ENCODE results near the gene PCYOX1L. TPM values are rescaled to one million over a fixed set of nuclear protein-coding genes. Genes with fewer than 3 reads are reported as not detected.
A peak's percentile ranks its signal among the peaks of the same experiment; 100 is the strongest.

Gene PCYOX1L
- total and polyA plus RNA-seq, 5 donors: 3.7 to 7.0 (median 5.9) TPM

DNA sequence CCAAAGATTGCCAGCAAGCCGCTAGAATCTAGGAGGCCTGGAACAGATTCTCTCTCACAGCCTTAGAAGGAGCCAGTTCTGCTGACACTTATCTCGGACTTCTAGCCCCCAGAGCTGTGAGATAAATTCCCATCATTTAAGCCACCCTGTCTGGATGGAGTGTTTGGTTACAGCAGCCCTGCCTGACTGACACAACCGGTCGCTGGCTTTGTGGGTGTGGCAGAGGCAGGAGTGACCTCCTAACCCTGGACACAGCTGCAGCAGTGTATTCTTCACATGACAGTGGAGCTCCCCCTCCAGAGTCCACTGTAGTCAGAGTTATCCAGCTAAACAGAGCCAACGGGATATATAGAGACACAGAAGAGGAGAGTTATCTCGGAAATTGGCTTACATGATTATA is 42.5 kb downstream of the PCYOX1L start:
- WGBS: 42% methylated on average over 6 of the region's 6 CpGs
- Histone ChIP-seq H3K27ac (ENCODE audit: low read length) (peak overlapping the region; percentile 30), H3K4me3 (ENCODE audit: low read length) (no peak overlapping the region), H3K4me1 (ENCODE audit: control insufficient read depth, insufficient read depth, low read length) (peaks cover 9% of the 10 kb centered on the region), H3K27me3 (ENCODE audit: control insufficient read depth, insufficient read depth) (no peaks in the 10 kb centered on the region), H3K9me3 (ENCODE audit: control insufficient read depth, low read length) (no peaks in the 10 kb centered on the region)
- intact Hi-C loops (cut with DNase I): no loop called here
- DNase-seq: no peak
- ATAC-seq: peak; percentile 16 to 34

DNA sequence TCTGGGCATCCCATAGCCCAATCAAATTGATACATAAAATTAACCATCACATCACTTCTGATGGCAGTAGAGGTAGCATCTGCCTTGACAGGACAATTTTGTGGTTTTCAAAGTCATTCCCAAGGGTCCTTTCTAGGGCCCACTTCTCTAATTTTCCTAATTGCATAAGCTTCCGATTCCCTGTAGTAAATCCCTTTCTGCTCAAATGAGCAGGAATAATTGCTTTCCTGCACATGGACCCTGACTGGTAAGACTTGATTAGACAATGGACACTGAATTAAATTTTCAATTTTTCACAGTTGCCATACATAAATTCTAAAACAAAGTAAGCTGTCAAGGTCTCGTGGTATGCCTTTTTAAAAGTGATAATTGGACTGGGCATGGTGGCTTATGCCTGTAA is 43.2 kb downstream of the PCYOX1L start:
- Histone ChIP-seq H3K4me3 (ENCODE audit: low read length) (no peak overlapping the region), H3K27me3 (ENCODE audit: control insufficient read depth, insufficient read depth) (no peaks in the 10 kb centered on the region), H3K4me1 (ENCODE audit: control insufficient read depth, insufficient read depth, low read length) (peaks cover 17% of the 10 kb centered on the region), H3K27ac (ENCODE audit: low read length) (no peak overlapping the region), H3K9me3 (ENCODE audit: control insufficient read depth, low read length) (no peaks in the 10 kb centered on the region)
- WGBS: 97% methylated on average over 2 of the region's 2 CpGs
- DNase-seq (no peak), ATAC-seq (no peak)
- intact Hi-C loops (cut with DNase I): no loop called here

DNA sequence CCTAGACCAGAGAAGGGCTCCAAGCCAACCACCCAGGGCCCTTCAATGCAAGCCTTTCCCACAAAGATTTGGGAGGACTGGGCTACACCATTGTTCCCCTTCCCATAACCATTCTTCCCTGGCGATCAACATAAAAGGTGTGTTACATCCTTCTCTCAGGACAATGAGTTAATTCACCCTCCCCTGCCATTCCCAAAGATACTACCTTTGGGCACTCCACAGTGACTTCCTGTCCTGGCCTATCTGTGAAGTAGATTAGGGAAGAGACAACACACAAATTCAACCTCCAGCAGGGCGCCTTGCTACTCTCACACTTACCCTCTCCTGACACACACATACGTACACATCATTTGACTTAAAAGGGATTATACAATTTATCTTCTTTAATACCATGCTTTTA is 44.4 kb downstream of the PCYOX1L start:
- Histone ChIP-seq H3K4me3 (ENCODE audit: low read length) (no peak overlapping the region), H3K27ac (ENCODE audit: low read length) (no peak overlapping the region), H3K4me1 (ENCODE audit: control insufficient read depth, insufficient read depth, low read length) (peaks cover 19% of the 10 kb centered on the region), H3K9me3 (ENCODE audit: control insufficient read depth, low read length) (no peaks in the 10 kb centered on the region), H3K27me3 (ENCODE audit: control insufficient read depth, insufficient read depth) (no peaks in the 10 kb centered on the region)
- intact Hi-C loops (cut with DNase I): no loop called here
- DNase-seq: no peak
- no peak for ATAC-seq
- WGBS: 96% methylated on average over 3 of the region's 3 CpGs

DNA sequence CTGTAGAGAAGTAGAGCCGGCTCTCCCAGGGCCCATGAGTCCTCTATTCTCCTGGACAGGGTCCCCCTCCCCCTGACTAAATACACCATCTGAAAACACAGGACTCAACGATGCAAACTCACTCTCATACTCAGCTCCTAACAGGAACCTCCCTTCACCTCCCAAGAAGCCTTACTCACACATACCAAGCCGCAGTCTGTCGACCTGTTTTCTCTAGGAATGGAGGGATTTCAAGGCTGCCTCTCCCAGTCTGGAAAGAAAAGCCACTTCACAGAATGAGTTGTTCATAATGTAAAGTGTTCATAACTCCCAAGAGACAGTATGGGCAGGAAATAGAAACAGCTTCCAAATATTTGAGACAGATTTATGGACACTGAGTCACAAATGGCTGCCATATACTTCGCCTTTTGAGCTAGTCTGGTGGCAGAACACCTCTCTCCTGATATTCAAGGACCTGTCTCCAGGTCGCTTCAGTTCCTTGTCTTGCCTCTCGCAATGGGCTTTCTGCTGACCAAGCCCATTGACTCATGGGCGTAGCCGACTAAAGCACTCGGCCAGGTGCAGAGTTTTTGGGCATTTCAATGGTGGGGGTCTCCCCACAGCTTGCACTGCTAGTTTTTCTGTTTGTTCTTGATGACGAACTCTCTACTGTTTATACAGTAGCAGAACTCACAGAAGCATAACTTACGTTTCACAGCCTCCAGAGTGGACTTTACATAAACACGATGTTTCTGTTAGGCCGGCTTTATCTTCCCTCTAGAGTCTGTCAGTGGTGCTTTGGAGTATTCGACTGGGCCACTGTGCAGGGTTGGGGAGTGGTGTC is 46.3 kb downstream of the PCYOX1L start:
- H3K4me1 ChIP-seq (ENCODE audit: control insufficient read depth, insufficient read depth, low read length): peaks cover 19% of the 10 kb centered on the region

DNA sequence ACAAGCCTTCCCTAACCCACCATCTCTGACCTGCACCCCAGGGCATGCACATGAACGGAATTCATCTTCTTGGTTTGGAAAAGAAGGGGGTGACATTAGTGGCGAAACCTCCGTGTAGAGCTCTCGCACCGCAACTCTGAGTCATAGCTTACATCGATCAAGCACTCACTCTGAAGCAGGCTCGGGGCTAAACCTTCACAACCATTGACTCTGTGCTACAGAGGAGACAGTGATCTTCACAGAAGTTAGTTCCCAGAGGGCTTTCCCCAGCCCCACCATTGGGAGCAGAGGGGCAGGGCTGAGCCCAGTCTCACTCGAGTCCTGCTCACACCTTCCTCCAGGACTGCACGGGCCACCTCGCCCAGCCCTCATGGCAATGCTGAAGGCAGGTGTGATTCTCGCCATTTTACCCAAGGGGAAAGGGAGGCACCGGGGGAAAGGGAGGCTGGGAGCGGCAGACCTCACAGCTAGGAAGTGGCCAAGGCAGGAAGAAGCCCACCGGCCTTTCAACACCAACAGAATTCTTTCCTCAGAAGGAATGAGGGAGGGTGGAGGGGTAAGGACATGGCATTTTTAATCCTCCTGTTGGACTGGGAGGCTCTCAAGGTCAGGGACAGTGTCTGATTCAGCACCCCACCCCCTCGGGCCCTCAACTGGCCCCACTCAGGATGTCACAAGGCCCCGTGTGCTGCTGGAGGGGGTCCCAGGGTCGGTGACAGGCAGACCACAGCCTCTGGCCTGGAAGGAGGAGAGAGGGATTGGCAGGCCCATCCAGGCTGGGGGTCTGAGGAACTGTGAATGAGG is 47.1 kb downstream of the PCYOX1L start:
- H3K27me3 ChIP-seq (ENCODE audit: control insufficient read depth, insufficient read depth): no peaks in the 10 kb centered on the region
- H3K9me3 ChIP-seq (ENCODE audit: control insufficient read depth, low read length): no peaks in the 10 kb centered on the region
- 73% methylated on average over 17 of the region's 17 CpGs for WGBS
- no peak overlapping the region for H3K4me3 ChIP-seq (ENCODE audit: low read length)
- H3K27ac ChIP-seq (ENCODE audit: low read length): peak overlapping the region; percentile 29
- ATAC-seq (no peak), DNase-seq (no peak)
- intact Hi-C loops (cut with DNase I): no loop called here
- peaks cover 19% of the 10 kb centered on the region for H3K4me1 ChIP-seq (ENCODE audit: control insufficient read depth, insufficient read depth, low read length)

More for the DNA sequence above, 46.3 kb downstream of the PCYOX1L start:
- intact Hi-C loops (cut with DNase I): no loop called here
- ATAC-seq (no peak), DNase-seq (no peak)
- Histone ChIP-seq H3K9me3 (ENCODE audit: control insufficient read depth, low read length) (no peaks in the 10 kb centered on the region), H3K27me3 (ENCODE audit: control insufficient read depth, insufficient read depth) (no peaks in the 10 kb centered on the region), H3K4me3 (ENCODE audit: low read length) (no peak overlapping the region), H3K27ac (ENCODE audit: low read length) (no peak overlapping the region)
- WGBS: 79% methylated on average over 15 of the region's 15 CpGs

DNA sequence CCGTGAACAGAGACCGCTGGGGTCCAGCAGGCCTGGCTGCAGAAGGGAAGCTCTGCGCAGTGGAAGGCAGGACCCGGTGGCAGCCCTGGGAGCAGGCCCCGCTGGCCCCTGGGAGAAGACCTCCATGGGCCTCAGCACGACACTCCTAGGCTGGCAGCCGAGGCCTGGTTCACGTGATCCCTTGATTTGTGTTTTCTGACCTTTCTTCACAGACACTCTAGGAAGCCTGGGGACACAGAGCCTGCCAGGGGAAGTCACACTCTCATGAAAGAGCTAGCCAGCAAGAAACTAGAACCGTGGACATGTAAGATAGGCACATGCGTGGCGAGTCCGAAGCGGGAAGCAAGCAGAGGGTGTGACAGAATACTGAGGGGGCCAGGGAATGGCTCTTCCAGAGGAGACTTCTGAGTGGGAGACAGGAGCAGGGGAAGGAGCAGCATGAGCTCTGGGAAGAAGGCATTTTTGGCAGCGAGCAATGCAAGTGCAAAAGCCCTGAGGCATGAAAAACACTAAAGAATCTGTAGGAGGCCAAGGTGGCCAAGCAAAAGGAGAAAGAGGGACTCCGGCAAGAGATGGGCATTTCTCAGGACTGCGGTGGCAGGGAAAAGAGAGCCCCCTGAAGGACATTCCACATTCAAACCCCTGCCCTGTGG is 47.8 kb downstream of the PCYOX1L start:
- ATAC-seq: peak in 1 of 2 donors; percentile 27

DNA sequence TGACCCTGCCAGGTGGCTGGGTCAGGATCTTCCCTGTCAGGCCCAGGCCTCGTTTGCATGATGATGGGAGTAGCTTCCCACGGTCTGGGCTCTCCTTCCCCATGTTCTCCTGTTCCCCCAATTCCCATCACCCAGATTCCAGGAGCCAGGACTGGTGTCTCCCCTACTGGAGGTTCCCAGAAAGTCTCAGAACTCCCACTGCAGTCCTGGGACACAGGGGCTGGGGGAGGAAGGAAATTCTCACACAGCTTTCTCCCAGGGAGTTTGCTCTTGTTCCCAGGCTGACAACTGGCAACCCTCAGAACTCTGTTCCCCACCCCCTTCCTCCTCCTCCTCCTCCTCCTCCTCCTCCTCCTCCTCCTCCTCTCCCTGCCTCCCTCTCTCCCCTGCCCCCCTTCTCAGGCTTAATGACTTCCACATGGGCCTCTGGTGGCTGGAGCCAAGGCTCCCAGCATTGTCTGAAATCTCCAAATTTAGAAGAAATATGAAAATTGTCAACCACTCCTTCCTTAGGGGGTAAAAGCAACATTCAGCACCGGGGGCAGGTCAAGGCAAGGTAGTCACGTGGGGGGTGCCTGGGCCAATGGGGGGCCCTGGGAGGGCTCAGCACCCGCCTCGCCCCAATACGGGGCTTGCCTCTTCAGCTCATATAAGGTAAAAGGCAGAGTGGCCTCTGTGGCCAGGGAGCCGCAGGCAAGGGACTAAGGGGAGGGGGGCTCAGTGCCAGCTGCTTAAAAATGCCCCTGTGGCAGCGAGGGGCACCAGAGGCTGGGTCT is 48.5 kb downstream of the PCYOX1L start:
- DNase-seq: peak; percentile 72 to 89 (median 85)
- H3K4me1 ChIP-seq (ENCODE audit: control insufficient read depth, insufficient read depth, low read length): peaks cover 14% of the 10 kb centered on the region
- peak; percentile 76 to 84 for ATAC-seq
- intact Hi-C loops (cut with DNase I): no loop called here
- H3K4me3 ChIP-seq (ENCODE audit: low read length): peak overlapping the region; percentile 47
- no peaks in the 10 kb centered on the region for H3K27me3 ChIP-seq (ENCODE audit: control insufficient read depth, insufficient read depth)
- peak overlapping the region; percentile 21 for H3K27ac ChIP-seq (ENCODE audit: low read length)
- WGBS: 56% methylated on average over 9 of the region's 9 CpGs
- no peaks in the 10 kb centered on the region for H3K9me3 ChIP-seq (ENCODE audit: control insufficient read depth, low read length)

More for the DNA sequence above, 47.8 kb downstream of the PCYOX1L start:
- 64% methylated on average over 16 of the region's 16 CpGs for WGBS
- peak overlapping the region; percentile 6 for H3K27ac ChIP-seq (ENCODE audit: low read length)
- H3K9me3 ChIP-seq (ENCODE audit: control insufficient read depth, low read length): no peaks in the 10 kb centered on the region
- peaks cover 14% of the 10 kb centered on the region for H3K4me1 ChIP-seq (ENCODE audit: control insufficient read depth, insufficient read depth, low read length)
- H3K27me3 ChIP-seq (ENCODE audit: control insufficient read depth, insufficient read depth): no peaks in the 10 kb centered on the region
- H3K4me3 ChIP-seq (ENCODE audit: low read length): no peak overlapping the region
- peak in 2 of 3 donors; percentile 69 to 70 for DNase-seq
- intact Hi-C loops (cut with DNase I): no loop called here

DNA sequence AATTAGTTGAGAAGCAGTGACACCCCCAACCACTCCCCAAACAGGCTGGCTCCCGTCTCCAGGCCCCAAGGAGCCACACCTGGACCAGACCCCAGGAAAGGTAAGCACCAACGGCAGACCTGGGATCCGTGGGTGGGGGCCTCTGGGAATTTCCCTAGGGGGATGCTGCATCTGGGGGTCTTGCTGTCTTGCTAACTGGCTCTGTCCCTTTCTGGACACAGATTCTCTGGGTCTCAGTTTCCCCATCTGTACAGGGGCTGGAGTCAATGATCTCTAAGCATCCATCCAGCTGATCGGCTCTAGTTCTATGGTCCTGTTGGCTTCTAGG is 49.1 kb downstream of the PCYOX1L start:
- no peaks in the 10 kb centered on the region for H3K9me3 ChIP-seq (ENCODE audit: control insufficient read depth, low read length)
- DNase-seq (no peak), ATAC-seq (no peak)
- peak overlapping the region; percentile 21 for H3K27ac ChIP-seq (ENCODE audit: low read length)
- no peaks in the 10 kb centered on the region for H3K27me3 ChIP-seq (ENCODE audit: control insufficient read depth, insufficient read depth)
- peaks cover 16% of the 10 kb centered on the region for H3K4me1 ChIP-seq (ENCODE audit: control insufficient read depth, insufficient read depth, low read length)
- intact Hi-C loops (cut with DNase I): no loop called here
- H3K4me3 ChIP-seq (ENCODE audit: low read length): peak overlapping the region; percentile 47
- 58% methylated on average over 4 of the region's 4 CpGs for WGBS

DNA sequence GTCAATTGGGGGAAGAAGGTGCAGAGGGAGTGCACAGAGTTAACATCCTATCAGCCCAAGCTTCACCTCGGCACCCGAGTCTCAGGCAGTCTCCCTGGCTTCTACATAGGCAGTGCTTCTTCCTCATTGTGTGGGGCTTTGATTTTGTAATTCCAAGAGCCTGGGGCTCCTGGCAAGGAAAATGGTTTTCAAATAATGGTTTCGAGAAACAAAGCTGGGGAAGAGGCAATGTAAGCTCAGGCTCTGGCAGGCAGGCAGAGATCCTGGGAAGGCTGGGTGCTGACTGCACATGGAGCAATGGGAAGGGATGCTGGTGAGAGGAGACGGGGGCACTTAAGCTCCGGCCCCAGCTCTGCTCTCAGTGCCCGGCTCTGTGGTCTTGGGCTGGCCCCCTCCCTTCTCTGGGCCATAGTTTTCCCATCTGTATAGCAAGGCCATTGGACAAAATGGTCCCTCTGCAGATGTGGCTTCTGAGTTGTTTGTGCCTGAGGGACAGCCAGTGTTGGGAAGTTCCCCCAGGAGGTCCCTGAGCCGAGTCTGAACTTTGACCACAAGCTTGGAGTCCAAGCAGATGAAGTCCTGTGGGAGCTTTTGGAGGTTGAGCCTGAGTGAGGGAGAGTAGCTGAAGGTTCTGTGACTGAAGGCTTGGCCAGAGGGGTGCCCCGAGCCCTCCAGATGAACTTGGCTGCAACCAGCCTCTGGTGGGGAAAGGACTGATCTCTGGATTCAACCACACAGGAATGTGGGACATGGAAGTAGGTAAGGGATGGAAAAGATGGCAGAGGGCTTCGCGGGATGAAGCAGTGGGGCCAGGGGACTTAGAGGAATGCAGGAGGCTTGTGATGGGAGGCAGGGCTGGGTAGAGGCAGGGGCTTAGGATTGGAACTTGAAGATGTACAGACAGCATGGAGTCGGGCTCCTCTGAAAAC is 49.7 kb downstream of the PCYOX1L start:
- H3K9me3 ChIP-seq (ENCODE audit: control insufficient read depth, low read length): no peaks in the 10 kb centered on the region
- peaks cover 16% of the 10 kb centered on the region for H3K4me1 ChIP-seq (ENCODE audit: control insufficient read depth, insufficient read depth, low read length)
- peak overlapping the region; percentile 47 for H3K4me3 ChIP-seq (ENCODE audit: low read length)
- WGBS: 52% methylated on average over 11 of the region's 11 CpGs
- no peaks in the 10 kb centered on the region for H3K27me3 ChIP-seq (ENCODE audit: control insufficient read depth, insufficient read depth)
- intact Hi-C loops (cut with DNase I): no loop called here
- no peak for DNase-seq
- ATAC-seq: peak in 1 of 2 donors; percentile 3
- peak overlapping the region; percentile 21 for H3K27ac ChIP-seq (ENCODE audit: low read length)

Measured in right cardiac atrium (tissue), 5 donors.